ENCODE data around the gene KHNYN. TPM values are rescaled to one million over a fixed set of nuclear protein-coding genes. Genes with fewer than 3 reads are reported as not detected.
"Not testable (repeated sequence)": the region's sequence is repeated elsewhere in the genome, so short reads cannot be mapped to it uniquely, and the experiment has no call there.

The KHNYN gene
- total and polyA plus RNA-seq, 12 donors: 18.5 to 76.9 (median 45.1) TPM

DNA sequence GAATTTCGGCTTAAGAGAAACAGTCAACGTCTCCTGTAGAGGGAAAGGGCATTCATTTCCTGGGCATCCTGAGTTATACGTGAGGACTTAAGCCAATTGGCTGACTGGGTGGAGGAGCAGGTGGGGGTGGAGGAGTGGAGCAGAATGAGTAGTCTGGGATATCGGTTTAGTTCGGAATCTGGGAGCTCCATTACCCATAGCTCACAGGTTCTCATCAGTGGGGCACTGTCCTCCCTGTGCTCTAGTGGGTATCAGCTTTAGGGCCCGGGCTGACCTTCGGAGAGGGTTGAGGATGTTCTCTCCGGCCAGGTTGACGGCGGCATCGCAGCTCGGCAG lies 12.1 kb downstream of the KHNYN start:
- peak overlapping the region; percentile 96 to 100 (median 99) for H3K27ac ChIP-seq
- 0 to 3% (median 2%) methylated on average over 5 to 12 of the region's 12 CpGs for WGBS, 4 donors
- intact Hi-C loops (cut with DNase I): loop anchor here in 1 of 2 donors (5.0 kb wide), 1 partner anchor 205 kb away; no protein-coding TSS in a partner anchor
- peaks cover 14 to 54% of the 10 kb centered on the region in 2 donors for H3K4me1 ChIP-seq (replicated peaks in 1 of 2)
- H3K9me3 ChIP-seq (replicated peaks in 1 of 3): no peaks in the 10 kb centered on the region
- H3K4me3 ChIP-seq: peak overlapping the region in 3 of 4 donors; percentile 14 to 72 (median 49)
- peaks cover 0 to 34% of the 10 kb centered on the region in 2 donors for H3K36me3 ChIP-seq (replicated peaks in 1 of 2)
- TF ChIP-seq POLR2A (IDR thresholded peaks at IDR 0.05) (no peak), CTCF (IDR thresholded peaks at IDR 0.05) (peak in 1 of 6 experiments; percentile 16)
- DNase-seq: no peak
- H3K27me3 ChIP-seq: no peaks in the 10 kb centered on the region

- Histone ChIP-seq H3K27me3 (no peaks in the 10 kb centered on the region), H3K9me3 (replicated peaks in 1 of 3) (no peaks in the 10 kb centered on the region), H3K36me3 (replicated peaks in 1 of 2) (peaks cover 0 to 28% of the 10 kb centered on the region in 2 donors), H3K4me1 (replicated peaks in 1 of 2) (peaks cover 14 to 48% of the 10 kb centered on the region in 2 donors), H3K27ac (peak within 1 kb of the TSS; percentile 96 to 100 (median 99)), H3K4me3 (peak within 1 kb of the TSS in 3 of 4 donors; percentile 14 to 72 (median 49))
- DNase-seq: peak; percentile 96 to 99 (median 98)
- intact Hi-C loops (cut with DNase I): loop anchor here in 1 of 2 donors (5.0 kb wide), 1 partner anchor 205 kb away; no protein-coding TSS in a partner anchor
- peak in 1 of 6 experiments; percentile 2 for TF ChIP-seq CTCF (IDR thresholded peaks at IDR 0.05)
- TF ChIP-seq POLR2A (IDR thresholded peaks at IDR 0.05): peak; percentile 91 to 97
- WGBS, 4 donors: 0 to 1% (median 0%) methylated on average over 31 to 52 of the region's 52 CpGs
Measured at GRCh38 chr14:24442240-24443052, 12.7 kb downstream of the KHNYN start, which contains the start of gene SDR39U1. Gene SDR39U1 (minus strand): TSS chr14:24442776. CDS start chr14:24442769, 7 bp downstream.

GRCh38 chr14:24443053-24443665 lies 13.4 kb downstream of the KHNYN start:
- TF ChIP-seq POLR2A (IDR thresholded peaks at IDR 0.05): no peak
- TF ChIP-seq CTCF (IDR thresholded peaks at IDR 0.05): no peak
- no peak for DNase-seq
- Histone ChIP-seq H3K27me3 (no peaks in the 10 kb centered on the region), H3K36me3 (replicated peaks in 1 of 2) (peaks cover 0 to 21% of the 10 kb centered on the region in 2 donors), H3K4me3 (peak overlapping the region in 2 of 4 donors; percentile 35 to 72), H3K4me1 (replicated peaks in 1 of 2) (peaks cover 14 to 44% of the 10 kb centered on the region in 2 donors), H3K9me3 (replicated peaks in 1 of 3) (no peaks in the 10 kb centered on the region), H3K27ac (peak overlapping the region in 4 of 5 donors; percentile 96 to 100 (median 100))
- intact Hi-C loops (cut with DNase I): loop anchor here in 1 of 2 donors (5.0 kb wide), 1 partner anchor 206 kb away; no protein-coding TSS in a partner anchor
- 3 to 8% (median 6%) methylated on average over 6 to 7 of the region's 7 CpGs for WGBS, 4 donors

- WGBS, 4 donors: 72 to 85% (median 80%) methylated on average over 2 of the region's 2 CpGs
- H3K9me3 ChIP-seq (replicated peaks in 1 of 3); H3K4me3 ChIP-seq; H3K27me3 ChIP-seq; intact Hi-C loops (cut with DNase I); H3K27ac ChIP-seq; H3K4me1 ChIP-seq (replicated peaks in 1 of 2); DNase-seq; H3K36me3 ChIP-seq (replicated peaks in 1 of 2): not testable (repeated sequence)
Measured at GRCh38 chr14:24450828-24451227, 21.1 kb downstream of the KHNYN start.
